Activated CD4-positive, CD25-positive, alpha-beta regulatory T cell (primary cell): Measurements from ENCODE around the gene MMGT1.
"Not testable (repeated sequence)": the region's sequence is repeated elsewhere in the genome, so short reads cannot be mapped to it uniquely, and the experiment has no call there.

Experiments used
- DNase-seq, 4 experiments: peaks; one replicate each; lab custom pipeline; 2025; lab: John Stamatoyannopoulos, UW

Gene MMGT1

DNA sequence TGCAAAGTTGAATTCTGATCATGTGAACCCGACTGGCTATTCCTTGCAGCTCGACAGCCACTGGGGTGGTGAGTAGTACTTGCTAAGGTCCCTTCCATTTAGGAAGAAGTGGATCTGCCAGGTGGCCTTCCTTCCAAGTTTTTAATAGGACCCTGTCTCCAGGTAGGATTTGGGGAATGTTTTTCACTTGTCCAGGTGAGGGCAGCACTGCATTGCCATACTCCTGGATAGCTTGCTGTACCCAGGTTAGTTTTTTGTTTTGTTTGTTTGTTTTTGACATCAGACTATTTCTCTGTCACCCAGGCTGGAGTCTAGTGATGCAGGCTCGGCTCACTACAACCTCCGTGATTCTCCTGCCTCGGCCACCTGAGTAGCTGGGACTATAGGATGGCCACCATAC is 50.4 kb downstream of the MMGT1 start:
- no peak for DNase-seq

DNA sequence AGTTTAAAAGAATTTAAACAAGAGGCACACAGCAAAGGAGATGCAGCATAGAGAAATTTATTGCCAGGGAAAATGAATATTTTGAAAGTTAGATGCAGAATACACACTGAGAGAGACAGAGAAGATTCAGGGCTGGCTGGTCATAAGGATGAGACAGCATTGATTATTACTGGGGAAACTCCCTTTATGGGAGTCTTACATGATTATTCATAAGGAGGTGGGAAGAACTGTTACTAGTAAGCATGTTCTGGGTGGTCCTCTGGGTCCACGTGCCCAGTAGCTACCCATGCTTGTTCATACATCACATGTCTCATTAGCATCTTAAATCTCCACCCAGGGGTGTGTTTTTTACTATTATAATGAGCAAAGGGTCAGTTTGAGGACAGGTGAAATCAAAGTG is 53.3 kb downstream of the MMGT1 start:
- DNase-seq, result not testable (repeated sequence)

DNA sequence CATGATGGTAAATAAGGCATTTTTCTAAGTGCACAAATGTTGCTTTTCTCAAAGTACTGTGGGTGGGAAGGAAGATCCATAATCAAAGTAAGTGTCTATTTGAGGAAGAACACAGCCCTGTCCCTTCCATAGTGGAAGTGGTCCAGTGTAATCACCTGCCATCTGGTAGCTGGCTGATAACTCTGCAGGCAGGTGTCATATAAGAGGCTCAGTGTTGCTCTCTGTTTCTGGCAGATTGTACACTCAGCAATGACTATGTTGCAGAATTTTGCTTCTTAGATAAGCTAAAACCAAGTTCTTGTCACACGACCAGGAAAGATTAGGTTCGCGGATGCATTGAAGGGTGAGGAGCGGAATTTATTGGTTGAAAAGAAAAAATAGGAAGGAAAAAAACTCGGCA is 59.4 kb downstream of the MMGT1 start:
- DNase-seq, result no peak
